Measurements from ENCODE around the gene AP2B1.
A peak's percentile ranks its signal among the peaks of the same experiment; 100 is the strongest.
"Not testable (repeated sequence)": the region's sequence is repeated elsewhere in the genome, so short reads cannot be mapped to it uniquely, and the experiment has no call there.

The AP2B1 gene

GRCh38 chr17:35587074-35587961, at the start of gene AP2B1:
Gene AP2B1 (plus strand): TSS chr17:35587322. CDS start chr17:35594031, 6,709 bp downstream.
- peak; percentile 99 for DNase-seq

- DNase-seq, result no peak
These were observed 49.5 kb upstream of the AP2B1 start, which contains the start of gene SLFN12L for GRCh38 chr17:35537601-35538141. Gene SLFN12L (minus strand): TSS chr17:35537678. CDS start chr17:35522364, 15,314 bp downstream.

DNA sequence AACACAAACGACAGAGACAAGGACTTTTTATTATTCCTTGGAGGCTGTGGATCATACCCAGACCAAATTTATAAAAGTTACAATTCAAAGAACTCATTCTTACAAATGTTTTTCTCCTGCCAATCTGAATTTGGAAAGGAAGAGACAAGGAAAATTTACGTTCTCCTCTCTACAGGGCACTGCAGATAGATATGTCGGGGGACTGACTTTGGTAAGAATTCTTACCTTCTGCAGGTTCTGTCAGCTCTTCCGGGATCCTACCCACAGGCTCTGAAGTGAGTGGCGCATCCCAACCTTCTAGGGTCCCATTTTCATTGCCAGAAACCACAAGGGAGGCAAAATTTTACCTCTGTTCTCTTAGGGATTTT, 47.5 kb upstream of the AP2B1 start:
- no peak for DNase-seq

DNA sequence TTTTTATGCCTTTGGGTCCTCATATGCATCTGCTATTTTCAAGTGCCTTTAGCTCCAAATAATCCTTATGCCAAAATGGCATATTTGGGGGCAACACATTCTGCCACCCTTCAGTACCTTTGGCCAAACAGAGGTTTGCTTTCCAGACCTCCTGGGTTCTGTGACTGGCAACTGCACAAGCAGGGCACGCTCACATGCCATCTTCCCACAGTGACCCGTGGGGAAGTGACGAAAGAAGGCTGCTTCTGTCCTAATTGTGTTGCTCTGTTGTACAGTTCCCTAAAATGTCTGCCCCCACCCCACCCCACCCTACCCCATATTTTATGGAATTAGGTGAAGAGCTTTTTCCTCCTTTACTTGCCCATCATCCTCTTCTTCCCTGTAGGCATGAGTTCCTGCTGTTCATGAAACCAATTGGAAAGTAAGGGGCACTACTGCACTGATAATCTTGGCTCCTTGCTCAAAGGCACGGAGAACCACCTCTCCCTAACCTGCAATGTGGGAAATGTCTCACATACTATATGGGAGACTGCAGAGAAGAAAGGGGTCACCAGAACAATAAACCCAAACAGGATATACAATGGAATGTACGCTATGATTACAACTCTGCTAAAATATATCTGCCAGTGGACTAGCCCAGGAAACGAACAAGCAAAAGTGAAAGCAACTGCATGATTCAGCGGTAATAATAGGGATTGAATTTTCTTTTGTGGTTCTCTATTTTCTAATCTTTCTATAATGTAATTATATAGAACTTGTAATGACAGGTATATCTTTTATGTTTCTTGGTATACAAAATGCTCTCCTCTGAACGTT, 46.3 kb upstream of the AP2B1 start:
- peak; percentile 65 to 70 for DNase-seq

DNA sequence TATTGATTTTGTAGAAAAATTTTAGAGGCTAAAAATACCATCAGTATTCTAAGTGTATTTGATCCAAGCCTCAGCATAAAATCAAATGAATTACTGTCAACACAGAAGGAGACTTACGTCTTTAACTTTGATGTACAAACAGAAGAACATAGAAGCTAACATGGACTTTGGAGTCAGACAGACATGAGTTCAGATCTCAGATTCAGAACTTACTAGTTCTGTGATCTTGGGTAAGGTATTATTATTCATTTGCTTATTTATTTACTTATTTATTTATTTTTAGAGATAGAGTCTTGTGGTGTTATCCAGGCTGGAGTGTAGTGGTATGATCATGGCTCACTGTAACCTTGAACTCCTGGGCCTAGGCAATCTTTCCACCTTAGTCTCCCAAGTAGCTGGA, 45.7 kb upstream of the AP2B1 start:
- no peak for DNase-seq

DNA sequence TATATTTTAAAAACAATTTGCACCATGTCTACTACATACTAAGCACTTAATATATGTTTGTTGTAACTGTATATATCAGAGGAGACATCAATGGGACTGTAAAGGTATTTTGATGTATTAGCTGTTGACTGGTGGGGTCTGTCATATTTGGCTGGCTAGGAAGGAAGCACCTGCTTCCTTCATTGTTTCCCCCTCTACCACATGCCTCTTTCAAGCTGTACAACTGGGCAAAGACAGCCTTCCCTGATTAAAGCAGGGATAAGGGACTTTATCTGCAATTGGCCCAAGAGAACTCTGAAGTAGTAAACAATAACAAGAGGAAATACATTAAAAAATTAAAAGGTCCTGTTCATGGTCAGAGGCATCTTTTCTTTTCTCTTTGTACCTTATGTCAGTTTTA, 44.1 kb upstream of the AP2B1 start:
- no peak for DNase-seq

DNA sequence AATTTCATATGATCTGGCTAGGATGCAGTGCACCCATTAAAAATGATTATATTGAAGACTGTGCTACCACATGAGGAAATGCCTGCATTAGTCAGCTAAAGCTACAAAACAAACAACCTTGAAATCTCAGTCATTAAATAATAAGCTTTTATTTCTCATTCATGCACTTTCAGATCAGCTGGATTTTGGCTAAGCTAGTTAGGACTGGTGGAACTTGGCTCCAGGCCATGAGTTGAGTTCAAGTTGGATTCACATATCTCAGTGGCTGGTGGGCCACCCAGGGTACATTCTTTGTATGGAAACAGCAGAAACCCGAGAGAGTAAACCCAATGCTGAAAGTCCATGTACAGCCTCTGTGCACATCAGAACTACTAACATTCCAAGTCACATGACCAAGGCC, 43.3 kb upstream of the AP2B1 start:
- no peak for DNase-seq

GRCh38 chr17:35545150-35545549, 42.0 kb upstream of the AP2B1 start:
- no peak for DNase-seq

DNA sequence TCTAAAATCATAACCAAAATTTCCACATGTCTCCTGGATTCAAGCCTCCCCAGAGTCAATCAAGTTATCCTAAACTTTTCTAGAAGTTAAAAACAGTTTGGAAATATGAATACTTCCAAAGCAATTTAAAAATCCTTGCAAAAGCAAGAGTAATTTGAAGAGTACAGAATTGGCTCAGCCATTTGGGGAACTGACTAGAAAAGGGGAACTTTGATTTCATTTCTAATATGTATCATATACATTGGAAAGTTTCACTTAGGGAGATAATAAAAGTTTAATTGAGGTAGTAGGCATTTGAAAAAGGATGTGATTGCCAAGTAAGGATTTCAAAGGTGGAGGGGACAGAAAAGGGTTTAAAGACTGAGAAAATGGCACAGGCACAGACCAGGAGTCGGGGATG, 40.6 kb upstream of the AP2B1 start:
- no peak for DNase-seq

DNA sequence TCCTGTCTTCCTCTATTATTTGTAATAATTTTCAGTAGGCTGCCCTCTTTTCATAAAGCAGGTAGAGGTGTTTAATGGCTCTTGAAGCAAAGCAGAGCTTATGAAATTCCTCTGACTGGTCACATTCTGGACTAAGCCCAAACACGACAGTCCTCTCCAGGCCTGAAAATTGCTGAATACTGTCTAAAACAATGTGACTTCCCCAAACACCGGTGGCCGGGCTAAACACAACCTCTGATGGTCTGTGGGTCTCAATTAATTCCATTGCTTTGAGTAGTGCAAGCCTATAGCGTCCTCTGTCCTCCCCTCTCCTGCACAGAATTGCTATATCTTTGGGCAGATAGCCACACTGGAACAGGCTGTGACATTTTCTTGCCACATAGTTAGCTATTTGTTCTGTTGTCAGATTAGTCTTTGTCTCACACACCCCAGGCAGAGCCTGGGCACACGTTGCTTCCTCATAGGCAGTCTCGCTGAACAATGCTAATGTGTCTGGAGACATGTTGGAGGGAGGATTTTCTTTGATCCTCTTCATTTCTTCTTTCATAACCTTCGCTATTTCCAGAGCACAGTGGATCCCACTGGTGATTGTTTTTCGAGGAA, 38.8 kb upstream of the AP2B1 start:
- no peak for DNase-seq

- DNase-seq, result no peak
These were observed 38.1 kb upstream of the AP2B1 start for GRCh38 chr17:35548978-35549377.

GRCh38 chr17:35553310-35553709, 33.8 kb upstream of the AP2B1 start:
- DNase-seq, result no peak

DNA sequence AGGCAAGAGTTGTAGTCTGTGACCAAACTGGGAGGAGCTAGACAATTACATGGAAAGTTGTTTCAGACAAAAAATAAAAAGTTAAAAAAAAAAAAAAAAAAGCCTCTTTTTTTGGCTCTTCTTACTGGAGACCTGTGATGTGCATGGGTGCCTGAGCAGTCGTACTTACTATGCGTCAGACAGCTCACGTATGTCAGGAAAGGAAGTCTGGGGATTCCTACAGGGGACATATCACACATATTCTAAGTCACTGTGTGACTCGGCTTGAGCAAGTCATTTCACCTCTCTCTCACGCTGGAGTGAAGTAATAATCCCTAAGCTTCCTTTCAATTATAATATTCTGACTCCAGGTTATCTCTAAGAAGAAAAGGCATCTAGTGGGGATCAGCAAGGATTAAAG, 32.5 kb upstream of the AP2B1 start:
- DNase-seq, result no peak

DNA sequence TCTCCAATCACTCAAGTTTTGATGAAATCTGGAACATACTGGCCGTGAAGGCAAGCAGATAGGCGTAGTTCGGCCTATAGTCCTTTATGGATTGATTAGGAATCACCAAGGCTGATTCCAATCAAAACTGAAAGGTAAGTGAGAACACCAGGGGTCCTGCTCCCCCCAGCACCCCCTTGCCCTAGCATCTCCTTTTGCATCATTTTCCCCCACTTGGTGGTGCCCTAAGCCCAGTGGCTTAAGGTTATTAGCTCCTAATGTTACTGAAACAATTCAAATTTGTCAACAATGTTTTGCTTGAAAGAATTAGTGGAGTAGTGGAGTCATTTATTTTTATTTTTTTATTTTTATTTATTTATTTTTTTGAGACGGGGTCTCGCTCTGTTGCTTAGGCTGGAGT, 31.4 kb upstream of the AP2B1 start:
- DNase-seq, result no peak

- no peak for DNase-seq
These were observed 29.8 kb upstream of the AP2B1 start for GRCh38 chr17:35557353-35557752.

DNA sequence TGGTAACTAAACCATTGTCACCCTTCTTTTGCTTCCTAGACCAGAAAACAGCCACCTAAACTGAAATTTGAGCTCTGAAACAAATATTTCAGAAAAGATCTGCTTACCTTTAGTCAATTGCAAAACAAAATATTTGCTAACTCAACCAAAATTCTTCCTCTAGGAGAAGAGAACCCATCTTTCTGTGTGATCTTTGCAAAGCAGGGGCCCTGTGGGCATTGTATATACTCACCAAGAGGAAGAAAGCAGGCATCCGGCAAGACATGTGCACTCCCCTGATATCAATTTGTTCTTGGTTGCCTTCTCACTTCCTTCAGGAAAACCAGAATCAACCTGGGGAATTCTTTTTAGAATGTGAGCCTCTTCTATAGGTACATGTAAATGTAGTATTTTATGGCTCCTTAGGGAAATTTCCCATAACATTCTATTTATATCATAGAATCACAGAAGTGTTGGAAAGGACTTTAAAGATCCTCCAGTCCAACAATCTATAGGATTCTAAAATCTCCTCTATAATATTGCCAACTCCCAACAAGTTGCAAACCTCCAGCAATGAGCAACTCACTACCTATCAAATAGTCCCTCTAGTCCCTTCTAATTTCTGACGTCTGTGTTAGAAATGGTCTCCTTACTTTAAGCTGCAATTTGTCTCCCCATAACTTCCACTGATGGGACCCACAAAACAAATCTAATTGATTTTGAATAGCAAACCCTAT, 27.5 kb upstream of the AP2B1 start:
- DNase-seq, result no peak

DNA sequence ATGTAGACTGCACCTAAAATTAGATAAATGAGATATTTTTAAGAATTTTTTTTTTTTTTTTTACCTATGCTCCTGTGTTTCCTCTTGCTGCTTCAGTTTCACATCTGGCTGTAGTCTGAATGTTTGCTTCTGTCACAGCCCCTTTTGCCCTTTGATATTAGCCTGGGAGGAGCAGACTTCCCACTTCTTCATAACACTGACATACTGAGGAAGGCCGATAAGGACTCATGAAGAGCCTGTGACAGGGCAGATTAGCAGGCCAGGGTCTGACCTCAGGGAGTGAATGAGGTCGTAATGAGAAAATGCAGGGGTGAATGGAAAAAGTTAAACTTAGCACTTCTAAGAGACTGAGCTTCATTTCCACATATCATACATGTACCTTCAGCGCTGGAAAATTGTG, 26.4 kb upstream of the AP2B1 start, which contains the start of gene SLFN14:
Gene SLFN14, minus strand, starts transcription at position 117 of the 400 bp plus-strand sequence. CDS start 2,757 bp downstream, outside the sequence.
- no peak for DNase-seq

GRCh38 chr17:35563181-35563580, 23.9 kb upstream of the AP2B1 start:
- DNase-seq, result not testable (repeated sequence)

DNA sequence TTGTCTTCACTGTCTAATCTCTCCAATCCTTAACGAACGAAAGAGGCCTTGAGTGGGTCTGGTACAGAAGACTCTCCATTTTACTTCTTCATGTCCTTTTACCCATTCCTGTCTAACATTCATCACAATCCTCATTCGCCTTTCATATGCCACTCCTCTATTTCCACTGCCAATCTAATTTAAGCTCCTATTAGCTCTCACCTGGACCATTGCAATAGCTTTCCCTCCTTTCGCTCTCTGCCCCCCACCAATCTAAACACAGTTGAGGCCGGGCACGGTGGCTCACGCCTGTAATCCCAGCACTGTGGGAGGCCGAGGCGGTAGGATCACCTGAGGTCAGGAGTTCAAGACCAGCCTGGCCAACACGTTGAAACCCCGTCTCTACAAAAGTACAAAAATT, 20.2 kb upstream of the AP2B1 start:
- no peak for DNase-seq

- peak; percentile 51 to 56 for DNase-seq
These were observed 18.6 kb upstream of the AP2B1 start for GRCh38 chr17:35568561-35568960.

- no peak for DNase-seq
These were observed 17.7 kb upstream of the AP2B1 start for GRCh38 chr17:35569405-35569804.

DNA sequence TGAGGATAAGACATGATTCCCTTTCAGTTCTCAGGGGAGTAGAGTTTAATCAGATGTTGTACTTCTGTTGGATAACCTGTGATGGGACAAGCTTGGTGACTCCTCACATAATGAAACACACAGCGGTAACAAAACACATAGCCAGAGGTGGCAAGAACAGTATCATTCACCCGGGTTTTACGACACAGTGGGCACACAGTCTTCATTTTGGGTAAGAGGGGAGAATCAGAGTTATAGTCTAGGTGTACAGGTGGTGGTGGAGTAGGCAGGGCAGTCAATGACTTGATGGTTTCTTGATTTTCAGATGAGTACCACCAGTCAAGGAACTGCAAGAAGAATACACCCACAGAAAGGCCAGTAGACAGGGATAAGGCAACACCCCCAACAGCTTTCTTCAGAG, 11.4 kb upstream of the AP2B1 start:
- DNase-seq, result no peak

DNA sequence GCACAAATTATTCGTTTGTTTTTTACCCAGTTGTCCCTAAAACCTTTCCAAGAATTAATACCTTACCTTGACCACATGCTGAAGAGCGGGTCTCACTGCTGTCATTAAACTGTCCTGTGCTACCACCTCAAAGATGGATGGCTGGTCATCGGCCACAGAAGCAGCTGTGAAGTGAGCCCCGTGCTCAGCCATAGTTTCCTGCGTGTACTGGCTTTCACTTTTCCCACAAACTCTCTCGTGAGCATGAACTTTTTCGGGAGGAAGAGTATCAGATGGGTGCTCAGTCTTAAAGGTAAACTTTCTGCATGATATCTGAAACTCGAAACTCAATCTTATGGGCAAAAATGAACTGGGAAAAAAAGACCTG, 9.3 kb upstream of the AP2B1 start:
- no peak for DNase-seq

Data from activated T-cell treated with anti-CD3 and anti-CD28 coated beads, Interleukin-2, amount 50 U/mL, for 48 hours (primary cell).